Mesothelial cell of epicardium (in vitro differentiated cells): ENCODE measurements around the gene PTTG1. TPM values are rescaled to one million over a fixed set of nuclear protein-coding genes. Genes with fewer than 3 reads are reported as not detected.

Source experiments
- DNase-seq, 2 experiments: peaks; one replicate each; pipeline ENCODE4 v3.0.0; 2021; ENCODE audit warnings: low spot score in 2 of 2; ENCODE audit not compliant: unreplicated experiment in 2 of 2
- H3K27ac Mint-ChIP-seq: 2 replicates; pipeline ENCODE4 v1.8.0; 2021; ENCODE audit warnings: mixed read lengths
- H3K27me3 Mint-ChIP-seq: 2 replicates; pipeline ENCODE4 v1.8.0; 2021; ENCODE audit warnings: low read depth, mixed read lengths
- H3K36me3 Mint-ChIP-seq: 2 replicates; pipeline ENCODE4 v1.8.0; 2021; ENCODE audit warnings: mixed read lengths
- H3K4me1 Mint-ChIP-seq: 2 replicates; pipeline ENCODE4 v1.8.0; 2021; ENCODE audit warnings: mixed read lengths
- H3K4me3 Mint-ChIP-seq: 2 replicates; pipeline ENCODE4 v1.8.0; 2021; ENCODE audit warnings: mild to moderate bottlenecking, moderate library complexity, mixed read lengths
- H3K9me3 Mint-ChIP-seq: 2 replicates; pipeline ENCODE4 v1.8.0; 2021; ENCODE audit warnings: mixed read lengths
- total RNA-seq: library from RNA; stranded (reverse); gene quantifications from 3 replicates; pipeline ENCODE4 v1.2.1, GENCODE V29; 2021
- TF ChIP-seq, protein P1 (sequence below): fragments of 200-600 bp; sonication (generic); IDR thresholded peaks from one replicate; pipeline ENCODE4 v1.5.0; 2021; ENCODE audit warnings: antibody characterized with exemption; ENCODE audit not compliant: unreplicated experiment

PTTG1 gene
- total RNA-seq, 1 donor from 2014 or later: 43.3 TPM

DNA sequence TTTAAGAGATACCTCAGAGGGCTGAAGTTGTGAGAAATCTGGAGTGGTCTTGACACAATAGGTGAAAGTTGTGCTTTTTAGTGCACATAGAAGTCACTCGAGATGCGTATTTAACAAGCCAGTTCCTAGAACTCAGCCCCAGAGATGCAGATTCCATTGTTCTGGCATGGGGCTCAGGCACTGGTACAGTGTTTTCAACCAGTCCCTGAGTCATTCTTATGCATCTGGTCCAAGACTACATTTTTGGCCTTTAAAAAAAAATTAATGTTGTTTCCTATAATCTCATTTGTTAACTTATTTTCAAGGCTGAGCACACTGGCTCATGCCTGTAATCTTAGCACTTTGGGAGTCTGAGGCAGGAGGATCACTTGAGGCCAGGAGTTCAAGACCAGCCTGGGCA is 29.6 kb downstream of the PTTG1 start:
- peaks cover 23% of the 10 kb centered on the region for H3K9me3 Mint-ChIP-seq
- no peak overlapping the region for H3K27ac Mint-ChIP-seq
- no peak for DNase-seq
- no peak overlapping the region for H3K4me3 Mint-ChIP-seq
- peaks cover 13% of the 10 kb centered on the region for H3K4me1 Mint-ChIP-seq
- TF ChIP-seq, protein P1, sequence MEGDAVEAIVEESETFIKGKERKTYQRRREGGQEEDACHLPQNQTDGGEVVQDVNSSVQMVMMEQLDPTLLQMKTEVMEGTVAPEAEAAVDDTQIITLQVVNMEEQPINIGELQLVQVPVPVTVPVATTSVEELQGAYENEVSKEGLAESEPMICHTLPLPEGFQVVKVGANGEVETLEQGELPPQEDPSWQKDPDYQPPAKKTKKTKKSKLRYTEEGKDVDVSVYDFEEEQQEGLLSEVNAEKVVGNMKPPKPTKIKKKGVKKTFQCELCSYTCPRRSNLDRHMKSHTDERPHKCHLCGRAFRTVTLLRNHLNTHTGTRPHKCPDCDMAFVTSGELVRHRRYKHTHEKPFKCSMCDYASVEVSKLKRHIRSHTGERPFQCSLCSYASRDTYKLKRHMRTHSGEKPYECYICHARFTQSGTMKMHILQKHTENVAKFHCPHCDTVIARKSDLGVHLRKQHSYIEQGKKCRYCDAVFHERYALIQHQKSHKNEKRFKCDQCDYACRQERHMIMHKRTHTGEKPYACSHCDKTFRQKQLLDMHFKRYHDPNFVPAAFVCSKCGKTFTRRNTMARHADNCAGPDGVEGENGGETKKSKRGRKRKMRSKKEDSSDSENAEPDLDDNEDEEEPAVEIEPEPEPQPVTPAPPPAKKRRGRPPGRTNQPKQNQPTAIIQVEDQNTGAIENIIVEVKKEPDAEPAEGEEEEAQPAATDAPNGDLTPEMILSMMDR: no peak
- peaks cover 5% of the 10 kb centered on the region for H3K27me3 Mint-ChIP-seq
- no peaks in the 10 kb centered on the region for H3K36me3 Mint-ChIP-seq

DNA sequence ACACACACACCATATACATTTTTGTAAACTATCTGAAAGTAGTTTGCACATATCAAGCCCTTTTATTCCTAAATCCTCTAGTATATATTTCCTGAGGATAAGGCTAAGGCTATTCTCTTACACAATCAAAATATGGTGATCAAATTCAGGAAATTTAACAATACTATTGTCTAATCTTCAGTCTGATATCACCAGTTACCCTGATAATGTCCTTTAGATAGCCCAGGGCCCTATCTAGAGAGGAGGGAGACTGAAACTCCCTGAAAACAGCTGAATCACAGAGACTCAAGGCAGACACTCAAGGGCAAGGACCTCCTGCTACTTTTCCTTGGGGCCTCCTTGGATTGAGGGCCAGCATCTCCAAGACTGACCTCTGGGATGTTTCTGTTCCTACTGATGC is 30.4 kb downstream of the PTTG1 start:
- Mint-ChIP-seq H3K36me3 (no peaks in the 10 kb centered on the region), H3K27me3 (peaks cover 5% of the 10 kb centered on the region), H3K9me3 (peaks cover 23% of the 10 kb centered on the region), H3K4me3 (no peak overlapping the region), H3K27ac (no peak overlapping the region), H3K4me1 (peaks cover 15% of the 10 kb centered on the region)
- no peak for DNase-seq
- TF ChIP-seq, protein P1: no peak

DNA sequence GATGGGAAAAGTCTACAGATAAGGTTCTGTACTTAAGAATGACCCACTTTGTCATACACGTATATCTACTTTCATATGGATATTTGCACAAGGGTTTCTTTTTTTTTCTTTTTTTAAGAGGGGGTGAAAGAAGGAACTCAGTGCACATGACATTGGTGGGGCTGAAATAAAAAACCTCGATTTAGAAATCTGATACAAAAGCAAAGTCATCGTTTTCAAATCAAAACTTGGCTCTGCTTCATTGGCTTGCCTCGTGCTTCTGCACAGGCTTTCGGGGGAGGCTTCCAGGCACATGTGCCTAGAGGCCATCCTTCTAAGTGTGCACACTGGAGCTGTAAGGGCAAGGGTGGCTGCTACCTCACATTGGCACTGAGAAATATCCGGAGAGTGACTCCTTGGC is 31.1 kb downstream of the PTTG1 start:
- H3K27ac Mint-ChIP-seq: no peak overlapping the region
- DNase-seq: no peak
- TF ChIP-seq, protein P1: no peak
- H3K9me3 Mint-ChIP-seq: peaks cover 20% of the 10 kb centered on the region
- no peaks in the 10 kb centered on the region for H3K36me3 Mint-ChIP-seq
- H3K4me3 Mint-ChIP-seq: no peak overlapping the region
- peaks cover 2% of the 10 kb centered on the region for H3K27me3 Mint-ChIP-seq
- peaks cover 15% of the 10 kb centered on the region for H3K4me1 Mint-ChIP-seq

DNA sequence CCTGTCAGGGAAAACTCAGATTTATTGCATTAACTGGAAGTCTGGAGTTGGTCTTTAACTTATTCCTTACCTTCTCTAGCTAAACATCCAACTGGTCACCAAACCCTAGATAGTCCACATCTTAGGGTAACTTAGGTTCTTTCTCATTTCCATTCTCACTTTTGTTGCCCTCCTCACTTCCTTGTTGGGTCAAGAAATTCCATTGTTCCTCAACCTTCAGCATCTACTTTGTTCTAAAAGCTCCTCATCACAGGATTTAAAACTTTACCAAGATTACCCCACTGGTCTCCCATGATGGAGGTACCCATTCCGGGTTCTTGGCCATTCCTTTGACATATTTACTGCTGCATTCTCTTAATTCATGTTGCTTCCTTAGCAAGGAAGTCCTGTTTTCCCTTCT is 32.1 kb downstream of the PTTG1 start:
- TF ChIP-seq, protein P1: no peak
- no peak overlapping the region for H3K27ac Mint-ChIP-seq
- H3K9me3 Mint-ChIP-seq: peaks cover 12% of the 10 kb centered on the region
- H3K27me3 Mint-ChIP-seq: no peaks in the 10 kb centered on the region
- DNase-seq: no peak
- H3K4me3 Mint-ChIP-seq: no peak overlapping the region
- H3K4me1 Mint-ChIP-seq: peaks cover 15% of the 10 kb centered on the region
- no peaks in the 10 kb centered on the region for H3K36me3 Mint-ChIP-seq

DNA sequence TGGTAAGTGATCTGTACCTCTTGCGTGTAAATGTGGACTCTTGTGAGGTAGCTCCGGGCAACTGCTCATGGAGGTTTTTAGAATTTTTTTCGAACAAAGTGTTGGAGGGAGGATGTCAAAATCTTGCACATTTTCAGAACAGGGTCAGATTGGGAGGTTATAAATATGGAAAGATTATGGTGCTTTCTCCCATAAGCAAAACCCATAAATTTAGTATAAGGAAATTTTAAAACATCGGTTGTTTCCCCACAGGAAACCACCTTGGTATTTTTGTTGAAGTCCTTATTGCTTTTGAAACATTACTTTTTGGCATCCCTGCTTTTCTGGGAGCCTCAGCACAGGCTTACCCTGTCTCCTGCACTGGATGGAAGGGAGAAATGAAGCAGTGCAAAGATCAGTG is 33.9 kb downstream of the PTTG1 start:
- H3K27me3 Mint-ChIP-seq: no peaks in the 10 kb centered on the region
- no peak overlapping the region for H3K4me3 Mint-ChIP-seq
- no peaks in the 10 kb centered on the region for H3K36me3 Mint-ChIP-seq

More for the DNA sequence above, 33.9 kb downstream of the PTTG1 start:
- Mint-ChIP-seq H3K9me3 (peaks cover 5% of the 10 kb centered on the region), H3K4me1 (peaks cover 15% of the 10 kb centered on the region), H3K27ac (no peak overlapping the region)
- DNase-seq: no peak
- TF ChIP-seq, protein P1: no peak
